K562 (cell line): ENCODE data around the gene ERVV-1. TPM values are rescaled to one million over a fixed set of nuclear protein-coding genes. Genes with fewer than 3 reads are reported as not detected.

Source experiments
- ATF4 ChIP-seq: fragments of 450-650 bp; formaldehyde crosslinking; IDR thresholded peaks from 2 replicates; pipeline ENCODE4 v1.4.0; 2022; ENCODE audit warnings: mild to moderate bottlenecking, moderate library complexity
- CBFA2T3 ChIP-seq: fragments of 450-650 bp; IDR thresholded peaks from 2 replicates; pipeline ENCODE4 v1.6.1; 2017
- CBX1 ChIP-seq: sonication (generic); IDR thresholded peaks from 2 replicates; pipeline ENCODE4 v1.6.1; 2016; ENCODE audit warnings: antibody characterized with exemption, low read depth, mild to moderate bottlenecking
- CTCFL ChIP-seq: IDR thresholded peaks from 2 replicates; pipeline ENCODE4 v1.6.1; 2011; ENCODE audit warnings: borderline replicate concordance, low read depth, mild to moderate bottlenecking, moderate library complexity, low read length; ENCODE audit not compliant: insufficient read depth, poor library complexity, severe bottlenecking
- DPF2 ChIP-seq: fragments of 450-650 bp; IDR thresholded peaks from 2 replicates; pipeline ENCODE4 v1.6.1; 2016
- ELK1 ChIP-seq: sonication (generic); formaldehyde crosslinking; IDR thresholded peaks from 2 replicates; pipeline ENCODE4 v1.8.1; 2022; ENCODE audit warnings: missing genetic modification reagents
- HEY1 ChIP-seq: fragments of 250-450 bp; sonication (Bioruptor Pico); IDR thresholded peaks from 2 replicates; pipeline ENCODE4 v1.5.0; 2020; ENCODE audit warnings: mild to moderate bottlenecking, moderate library complexity, borderline replicate concordance
- HMGN3 ChIP-seq: IDR thresholded peaks from 2 replicates; pipeline ENCODE4 v1.6.1; 2011; ENCODE audit warnings: borderline replicate concordance, low read depth, mild to moderate bottlenecking, mixed read lengths, low read length; ENCODE audit not compliant: insufficient read length; ENCODE audit errors: extremely low read depth
- MCM2 ChIP-seq: fragments of 450-650 bp; IDR thresholded peaks from 2 replicates; pipeline ENCODE4 v1.6.1; 2017; ENCODE audit warnings: low read depth, mild to moderate bottlenecking
- MEF2A ChIP-seq: IDR thresholded peaks from 2 replicates; pipeline ENCODE4 v1.6.1; 2011; ENCODE audit warnings: low read depth, mild to moderate bottlenecking, low read length, moderate library complexity; ENCODE audit not compliant: control insufficient read depth
- MTF1 ChIP-seq: fragments of 250-450 bp; sonication (Bioruptor Pico); IDR thresholded peaks from 2 replicates; pipeline ENCODE4 v1.9.0; 2021; ENCODE audit warnings: moderate library complexity, mild to moderate bottlenecking, inconsistent platforms, borderline replicate concordance
- NELFE ChIP-seq: IDR thresholded peaks from 2 replicates; pipeline ENCODE4 v1.6.1; 2011; ENCODE audit warnings: mild to moderate bottlenecking; ENCODE audit not compliant: insufficient read depth, insufficient read length
- NFIC ChIP-seq: fragments of 450-650 bp; IDR thresholded peaks from 2 replicates; pipeline ENCODE4 v1.6.1; 2017; ENCODE audit warnings: mild to moderate bottlenecking, inconsistent platforms
- NFRKB ChIP-seq: fragments of 450-650 bp; IDR thresholded peaks from 2 replicates; pipeline ENCODE4 v1.6.1; 2016; ENCODE audit warnings: low read depth
- NFXL1 ChIP-seq: fragments of 450-650 bp; formaldehyde crosslinking; IDR thresholded peaks from 2 replicates; pipeline ENCODE4 v1.4.0; 2021; ENCODE audit warnings: mild to moderate bottlenecking
- PML ChIP-seq: IDR thresholded peaks from 2 replicates; pipeline ENCODE4 v1.6.1; 2012; ENCODE audit warnings: low read length, inconsistent platforms
- PREB ChIP-seq: sonication (generic); formaldehyde crosslinking; IDR thresholded peaks from 2 replicates; pipeline ENCODE4 v1.8.1; 2023; ENCODE audit warnings: mild to moderate bottlenecking, missing genetic modification reagents
- RBFOX2 ChIP-seq: fragments of 200-400 bp; formaldehyde crosslinking; IDR thresholded peaks from 2 replicates; pipeline ENCODE4 v1.6.1; 2017; ENCODE audit warnings: low read depth, mild to moderate bottlenecking, low read length, moderate library complexity
- SMAD4 ChIP-seq: fragments of 250-450 bp; sonication (Bioruptor Pico); conservative IDR thresholded peaks from 2 replicates; pipeline ENCODE4 v1.8.0; 2021; ENCODE audit warnings: inconsistent platforms, mild to moderate bottlenecking, moderate library complexity
- TEAD1 ChIP-seq, 2 experiments: fragments of 450-650 bp in 1 of 2; sonication (generic) in 1 of 2; formaldehyde crosslinking; IDR thresholded peaks; 2 replicates each; pipeline versions ENCODE4 v1.4.0 to v1.8.0; 2020 to 2022; ENCODE audit warnings: mild to moderate bottlenecking in 2 of 2, missing genetic modification reagents in 1 of 2
- U2AF1 ChIP-seq: fragments of 200-400 bp; formaldehyde crosslinking; optimal IDR thresholded peaks from 2 replicates; pipeline ENCODE3; 2017; ENCODE audit warnings: mild to moderate bottlenecking, low read depth, low read length, moderate library complexity
- ZKSCAN8 ChIP-seq: fragments of 200-800 bp; sonication (Bioruptor generic); IDR thresholded peaks from 2 replicates; pipeline ENCODE4 v1.6.1; 2016; ENCODE audit warnings: missing genetic modification characterization, missing compliant biosample characterization
- polyA plus RNA-seq, 8 experiments: library from polyadenylated mRNA; depleted of rRNA in 4 of 8; stranded (reverse) in 5 of 8; unstranded in 3 of 8; fragments of >200 nt; fragmentation: Nextera tagmentation in 2 of 8; fragmentation: Illumina TruSeq in 1 of 8; extraction: Ambion mirVana in 2 of 8; extraction: Trizol in 1 of 8; gene quantifications; 2 replicates each; pipeline versions ENCODE4 v1.2.1 to v1.2.3, GENCODE V29; 2011 to 2014; ENCODE audit warnings: inconsistent platforms in 1 of 8, missing spikeins in 1 of 8
- total RNA-seq, 7 experiments: library from RNA; depleted of rRNA in 6 of 7; stranded (reverse); fragments of >200 nt in 6 of 7; fragmentation: Illumina TruSeq in 2 of 7; extraction: Trizol in 2 of 7; gene quantifications; 2 replicates each; pipeline versions ENCODE4 v1.2.1 to v1.2.3, GENCODE V29; 2011 to 2021; ENCODE audit warnings: low replicate concordance in 1 of 7

ERVV-1 gene
- total and polyA plus RNA-seq, 9 of the 15 experiments (the other 6 are each of a cell fraction or from before 2014, with no cell fraction given), result 0.08 TPM; not detected in 8

GRCh38 chr19:52993342-52994178 lies 20.2 kb upstream of the ERVV-1 start (continued):
- TF ChIP-seq PML, result no peak
- no peak for TF ChIP-seq DPF2
- TF ChIP-seq HMGN3, result no peak
- peak; percentile 52 for TF ChIP-seq NFIC
- TF ChIP-seq PREB, result no peak
- no peak for TF ChIP-seq CBFA2T3
- no peak for TF ChIP-seq NELFE
- TF ChIP-seq MTF1 (CRISPR knock-in tag), result no peak
- no peak for TF ChIP-seq NFXL1
- TF ChIP-seq CTCFL, result peak; percentile 35
- no peak for TF ChIP-seq HEY1
- TF ChIP-seq U2AF1, result no peak
- no peak for TF ChIP-seq NFRKB
- TF ChIP-seq MCM2, result no peak
- TF ChIP-seq ZKSCAN8 (CRISPR knock-in tag), result no peak
- TF ChIP-seq CBX1, result no peak
- TF ChIP-seq MEF2A, result no peak
- no peak for TF ChIP-seq ATF4 (CRISPR knock-in tag)
- peak; percentile 45; the same call in 1 of the 2 replicates for TF ChIP-seq RBFOX2
- no peak for TF ChIP-seq ELK1 (CRISPR knock-in tag)
- TF ChIP-seq TEAD1 (CRISPR knock-in tag; IDR thresholded peaks at IDR 0.05), result no peak
- no peak for TF ChIP-seq SMAD4
